GM18508 (cell line): ENCODE measurements around the gene PAN3.

Source experiments
- ATAC-seq: cut with Tn5 transposase; IDR thresholded peaks from one replicate; pipeline ENCODE4 v1.9.1; 2021; ENCODE audit warnings: moderate number of reproducible peaks; ENCODE audit not compliant: insufficient read depth, unreplicated experiment

Gene PAN3

GRCh38 chr13:28286263-28286662, 147.9 kb downstream of the PAN3 start:
- no peak for ATAC-seq

GRCh38 chr13:28297341-28297740, 159.0 kb downstream of the PAN3 start:
- ATAC-seq: no peak

- no peak for ATAC-seq
These were observed 161.6 kb downstream of the PAN3 start for GRCh38 chr13:28299916-28300315.

GRCh38 chr13:28301839-28302238, 163.5 kb downstream of the PAN3 start:
- ATAC-seq: no peak

GRCh38 chr13:28306325-28306724, 168.0 kb downstream of the PAN3 start:
- ATAC-seq: no peak

- ATAC-seq: no peak
These were observed 175.2 kb downstream of the PAN3 start for GRCh38 chr13:28313579-28313978.

GRCh38 chr13:28314879-28315278, 176.5 kb downstream of the PAN3 start:
- ATAC-seq: no peak

GRCh38 chr13:28316129-28316528, 177.8 kb downstream of the PAN3 start:
- no peak for ATAC-seq

GRCh38 chr13:28316836-28317235, 178.5 kb downstream of the PAN3 start:
- ATAC-seq: no peak

- no peak for ATAC-seq
These were observed 180.2 kb downstream of the PAN3 start for GRCh38 chr13:28318496-28318895.

- no peak for ATAC-seq
These were observed 181.2 kb downstream of the PAN3 start for GRCh38 chr13:28319528-28319927.

- ATAC-seq: no peak
These were observed 181.9 kb downstream of the PAN3 start for GRCh38 chr13:28320209-28320608.

GRCh38 chr13:28320884-28321574, 182.7 kb downstream of the PAN3 start:
- ATAC-seq: no peak

- ATAC-seq: no peak
These were observed 183.4 kb downstream of the PAN3 start for GRCh38 chr13:28321756-28322155.

GRCh38 chr13:28322256-28322905, 184.0 kb downstream of the PAN3 start:
- no peak for ATAC-seq

GRCh38 chr13:28324181-28324789, 185.9 kb downstream of the PAN3 start:
- ATAC-seq: no peak

GRCh38 chr13:28325022-28325421, 186.7 kb downstream of the PAN3 start:
- ATAC-seq: no peak

GRCh38 chr13:28326056-28326455, 187.7 kb downstream of the PAN3 start:
- no peak for ATAC-seq

- no peak for ATAC-seq
These were observed 189.3 kb downstream of the PAN3 start for GRCh38 chr13:28327373-28328270.

GRCh38 chr13:28328271-28328607, 189.9 kb downstream of the PAN3 start:
- ATAC-seq: no peak
